Measurements from ENCODE around the gene NR2C2. TPM values are rescaled to one million over a fixed set of nuclear protein-coding genes. Genes with fewer than 3 reads are reported as not detected.

Gene NR2C2
- total and polyA plus RNA-seq, 5 donors from 2014 or later, result 9.3 to 61.5 (median 12.4) TPM

DNA sequence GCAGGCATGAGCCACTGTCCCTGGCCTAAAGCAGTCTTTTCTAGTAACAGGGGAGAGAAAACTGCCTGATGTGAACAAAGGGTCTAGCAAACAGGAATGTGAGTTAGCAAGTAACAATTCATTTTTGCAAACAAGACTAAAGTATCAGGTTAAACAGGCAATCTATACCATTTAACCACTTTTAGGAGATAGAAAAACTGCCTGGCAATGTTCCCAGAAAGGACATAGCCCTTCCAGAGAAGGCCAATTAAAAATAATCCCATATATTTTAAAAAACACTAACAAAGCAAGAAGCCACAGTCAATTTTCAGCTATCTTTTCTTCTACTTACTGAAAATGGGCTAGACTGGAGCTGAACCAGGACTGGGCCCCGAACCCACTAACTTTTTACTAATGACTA is 145.3 kb downstream of the NR2C2 start:
- no peak overlapping the region for H3K4me3 Mint-ChIP-seq
- H3K36me3 Mint-ChIP-seq, result peaks cover 33% of the 10 kb centered on the region

DNA sequence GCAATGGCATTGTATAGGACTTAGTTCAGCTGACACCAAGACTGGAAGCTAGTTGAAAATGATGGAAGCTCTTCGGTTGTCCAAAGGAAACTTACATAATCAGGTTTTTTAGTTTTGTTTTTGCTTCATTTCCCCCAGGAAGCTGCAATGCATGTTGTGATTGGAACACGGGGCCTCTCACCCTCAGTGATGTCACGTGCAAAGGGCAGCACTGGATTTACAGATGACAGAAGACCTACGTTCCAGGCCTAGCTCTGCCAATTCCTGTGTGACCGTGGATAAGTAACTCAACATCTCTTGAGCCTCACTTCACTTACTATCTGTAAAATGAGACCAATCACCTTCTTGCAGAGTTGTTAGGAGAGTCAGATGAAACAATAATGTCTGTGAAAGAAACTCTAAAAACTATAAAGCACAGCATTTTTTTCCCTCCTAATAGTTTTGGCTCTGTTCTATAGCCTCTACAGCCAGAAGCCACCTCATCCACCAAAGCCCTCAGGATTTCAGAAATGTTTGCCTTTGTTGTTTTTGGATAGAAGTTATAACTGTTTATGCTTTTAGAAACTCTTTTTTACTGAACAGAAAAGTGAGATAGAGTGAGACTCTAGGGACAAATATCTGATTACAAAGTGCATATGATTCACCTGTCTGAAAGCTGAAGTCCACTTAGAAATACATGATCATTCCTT is 146.9 kb downstream of the NR2C2 start:
- Mint-ChIP-seq H3K9me3 (peaks cover 0 to 1% (median 0%) of the 10 kb centered on the region in 7 donors), H3K36me3 (peaks cover 35% of the 10 kb centered on the region)
- peaks cover 49% of the 10 kb centered on the region for H3K36me3 ChIP-seq (ENCODE audit: control insufficient read depth, insufficient read depth, low read length)

More for the DNA sequence above, 145.3 kb downstream of the NR2C2 start:
- no peak for DNase-seq
- no peaks in the 10 kb centered on the region for H3K27me3 ChIP-seq (ENCODE audit: control insufficient read depth, insufficient read depth, low read length)
- H3K4me1 ChIP-seq (ENCODE audit: control insufficient read depth, insufficient read depth, low read length, poor library complexity, severe bottlenecking), result peaks cover 2% of the 10 kb centered on the region
- H3K4me1 Mint-ChIP-seq, result peaks cover 3 to 25% (median 15%) of the 10 kb centered on the region in 4 donors
- H3K9me3 ChIP-seq (ENCODE audit: control insufficient read depth in 2 of 2, low read length in 2 of 2), result no peaks in the 10 kb centered on the region
- no peaks in the 10 kb centered on the region for H3K27me3 Mint-ChIP-seq
- H3K27ac ChIP-seq (ENCODE audit: insufficient read depth, low read length, poor library complexity, severe bottlenecking), result no peak overlapping the region
- no peak overlapping the region for H3K4me3 ChIP-seq (ENCODE audit: low read depth, low read length)
- no peak for ATAC-seq (ENCODE audit: low read depth in 2 of 2)
- H3K9me3 Mint-ChIP-seq, result no peaks in the 10 kb centered on the region
- no peak overlapping the region for H3K27ac Mint-ChIP-seq
- H3K36me3 ChIP-seq (ENCODE audit: control insufficient read depth, insufficient read depth, low read length), result peaks cover 61% of the 10 kb centered on the region

DNA sequence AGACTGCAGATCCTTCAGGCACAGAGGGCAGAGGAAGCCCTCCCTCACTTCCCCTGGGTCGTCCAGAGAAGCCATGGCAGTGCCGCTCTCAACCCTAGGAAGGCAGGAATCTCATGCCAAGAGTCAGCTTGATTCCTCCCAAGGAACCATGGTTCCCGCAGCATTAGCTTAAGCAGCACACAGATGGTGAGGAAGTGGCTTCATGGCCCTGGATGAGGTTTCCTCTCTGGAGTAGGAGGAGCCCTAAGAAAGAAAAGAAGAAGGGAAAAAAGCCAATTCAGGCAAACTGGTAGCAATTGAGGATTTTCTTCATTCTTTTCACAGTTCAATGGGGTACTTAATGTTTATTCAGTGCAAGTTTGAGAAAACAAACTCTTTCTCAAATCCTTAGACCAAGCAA is 148.7 kb downstream of the NR2C2 start:
- Mint-ChIP-seq H3K36me3 (peaks cover 27% of the 10 kb centered on the region), H3K4me1 (peaks cover 13 to 39% (median 25%) of the 10 kb centered on the region in 4 donors), H3K9me3 (peaks cover 0 to 1% (median 0%) of the 10 kb centered on the region in 7 donors), H3K27me3 (peaks cover 14% of the 10 kb centered on the region), H3K4me3 (peak overlapping the region; percentile 5 to 86 (median 75)), H3K27ac (no peak overlapping the region)
- peaks cover 37% of the 10 kb centered on the region for H3K36me3 ChIP-seq (ENCODE audit: control insufficient read depth, insufficient read depth, low read length)
- H3K27me3 ChIP-seq (ENCODE audit: control insufficient read depth, insufficient read depth, low read length), result no peaks in the 10 kb centered on the region
- no peaks in the 10 kb centered on the region for H3K9me3 ChIP-seq (ENCODE audit: control insufficient read depth in 2 of 2, low read length in 2 of 2)
- H3K27ac ChIP-seq (ENCODE audit: insufficient read depth, low read length, poor library complexity, severe bottlenecking), result no peak overlapping the region
- H3K4me1 ChIP-seq (ENCODE audit: control insufficient read depth, insufficient read depth, low read length, poor library complexity, severe bottlenecking), result peaks cover 17% of the 10 kb centered on the region
- ATAC-seq (ENCODE audit: low read depth in 2 of 2) (no peak), DNase-seq (no peak)
- H3K4me3 ChIP-seq (ENCODE audit: low read depth, low read length), result no peak overlapping the region

More for the DNA sequence above, 146.9 kb downstream of the NR2C2 start:
- Histone ChIP-seq H3K4me1 (ENCODE audit: control insufficient read depth, insufficient read depth, low read length, poor library complexity, severe bottlenecking) (peaks cover 10% of the 10 kb centered on the region), H3K9me3 (ENCODE audit: control insufficient read depth in 2 of 2, low read length in 2 of 2) (no peaks in the 10 kb centered on the region), H3K4me3 (ENCODE audit: low read depth, low read length) (no peak overlapping the region), H3K27ac (ENCODE audit: insufficient read depth, low read length, poor library complexity, severe bottlenecking) (no peak overlapping the region), H3K27me3 (ENCODE audit: control insufficient read depth, insufficient read depth, low read length) (no peaks in the 10 kb centered on the region)
- no peak for DNase-seq
- Mint-ChIP-seq H3K27ac (peak overlapping the region in 2 of 3 donors; percentile 20 to 38), H3K4me1 (peaks cover 13 to 41% (median 26%) of the 10 kb centered on the region in 4 donors), H3K27me3 (peaks cover 10% of the 10 kb centered on the region), H3K4me3 (no peak overlapping the region)
- ATAC-seq (ENCODE audit: low read depth in 2 of 2), result no peak

DNA sequence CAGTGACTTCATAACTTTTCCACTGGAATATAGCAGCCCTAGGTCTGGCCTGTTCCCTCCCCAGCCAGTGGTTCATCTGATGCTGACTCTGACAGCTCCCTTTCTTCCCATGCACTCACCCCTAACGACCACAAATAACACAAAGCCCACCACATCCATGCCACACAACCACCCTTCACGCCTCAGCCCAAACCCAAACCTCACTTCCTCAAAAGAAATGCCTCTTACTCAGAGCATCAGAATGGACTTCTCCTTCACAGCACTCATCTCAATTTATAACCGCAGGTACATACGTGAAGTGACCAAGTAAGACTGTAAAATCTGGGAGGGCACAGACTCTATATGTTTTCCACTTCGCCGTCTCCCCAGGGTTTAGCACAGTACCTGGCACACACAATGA is 150.5 kb downstream of the NR2C2 start:
- Histone ChIP-seq H3K27ac (ENCODE audit: insufficient read depth, low read length, poor library complexity, severe bottlenecking) (peak overlapping the region; percentile 97), H3K4me3 (ENCODE audit: low read depth, low read length) (peak overlapping the region; percentile 98), H3K36me3 (ENCODE audit: control insufficient read depth, insufficient read depth, low read length) (peaks cover 31% of the 10 kb centered on the region), H3K9me3 (ENCODE audit: control insufficient read depth in 2 of 2, low read length in 2 of 2) (no peaks in the 10 kb centered on the region), H3K4me1 (ENCODE audit: control insufficient read depth, insufficient read depth, low read length, poor library complexity, severe bottlenecking) (peaks cover 17% of the 10 kb centered on the region), H3K27me3 (ENCODE audit: control insufficient read depth, insufficient read depth, low read length) (no peaks in the 10 kb centered on the region)
- peaks cover 22% of the 10 kb centered on the region for H3K36me3 Mint-ChIP-seq
- H3K4me1 Mint-ChIP-seq, result peaks cover 11 to 35% (median 23%) of the 10 kb centered on the region in 4 donors
- DNase-seq (peak in 1 of 3 donors; percentile 62), ATAC-seq (ENCODE audit: low read depth in 2 of 2) (no peak)
- peaks cover 0 to 1% (median 0%) of the 10 kb centered on the region in 7 donors for H3K9me3 Mint-ChIP-seq
- H3K27me3 Mint-ChIP-seq, result peaks cover 14% of the 10 kb centered on the region
- H3K27ac Mint-ChIP-seq, result peak overlapping the region in 2 of 3 donors; percentile 94 to 98
- H3K4me3 Mint-ChIP-seq, result peak overlapping the region; percentile 92 to 97 (median 96)

Other genes with a start within 250 kb of the NR2C2 start
- 0.79 TPM for gene FGD5, start 128.6 kb upstream of the NR2C2 start, total RNA-seq
- gene FGD5, start 128.6 kb upstream of the NR2C2 start, polyA plus RNA-seq, result under 1 TPM in 1 of 4 donors, not detected in 3; 0.13 TPM
- gene MRPS25, start 117.7 kb downstream of the NR2C2 start, total RNA-seq, result 48.0 TPM
- gene MRPS25, start 117.7 kb downstream of the NR2C2 start, polyA plus RNA-seq, result 10 to 100 TPM; 14.7 to 20.2 (median 16.6) TPM
- 41.0 TPM for gene RBSN, start 151.6 kb downstream of the NR2C2 start, total RNA-seq
- gene RBSN, start 151.6 kb downstream of the NR2C2 start, polyA plus RNA-seq, result 10 to 100 TPM; 16.9 to 27.6 (median 19.7) TPM

Measured in CD4-positive, CD25-positive, alpha-beta regulatory T cell (primary cell).